NB4 (cell line): ENCODE data around the gene ANKS1B.

ENCODE experiments used
- MYC ChIP-seq: IDR thresholded peaks from 2 replicates; pipeline ENCODE4 v1.6.1; 2011; ENCODE audit warnings: low read depth, low read length
- POLR2A ChIP-seq: IDR thresholded peaks from 2 replicates; pipeline ENCODE4 v1.6.1; 2011; ENCODE audit warnings: mild to moderate bottlenecking; ENCODE audit not compliant: insufficient read length; ENCODE audit errors: extremely low read depth
- TF ChIP-seq, protein P1 (sequence below): IDR thresholded peaks from one replicate; pipeline ENCODE4 v1.5.1; 2012; ENCODE audit warnings: low read depth, low read length
- TF ChIP-seq, protein P2 (sequence below): IDR thresholded peaks from 2 replicates; pipeline ENCODE4 v1.6.1; 2011; ENCODE audit warnings: low read depth, low read length

DNA sequence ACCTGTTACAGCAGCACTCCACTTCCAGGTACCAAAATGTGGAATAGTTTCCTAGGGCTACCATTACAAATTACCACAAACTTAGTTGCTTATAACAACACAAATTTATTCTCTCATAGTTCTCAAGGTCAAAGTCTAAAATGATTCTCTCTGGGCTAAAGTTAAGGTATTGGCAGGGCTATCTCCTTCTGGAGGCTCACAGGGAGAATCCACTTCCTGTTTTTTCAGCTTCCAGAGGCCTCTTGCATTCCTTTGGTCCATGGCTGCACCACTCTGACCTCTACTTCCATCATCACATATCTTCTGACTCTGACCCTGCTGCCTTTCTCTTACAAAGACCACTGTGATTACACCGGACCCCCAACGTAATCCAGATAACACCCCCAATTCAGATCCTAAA is 340.1 kb downstream of the ANKS1B start:
- TF ChIP-seq, protein P1, sequence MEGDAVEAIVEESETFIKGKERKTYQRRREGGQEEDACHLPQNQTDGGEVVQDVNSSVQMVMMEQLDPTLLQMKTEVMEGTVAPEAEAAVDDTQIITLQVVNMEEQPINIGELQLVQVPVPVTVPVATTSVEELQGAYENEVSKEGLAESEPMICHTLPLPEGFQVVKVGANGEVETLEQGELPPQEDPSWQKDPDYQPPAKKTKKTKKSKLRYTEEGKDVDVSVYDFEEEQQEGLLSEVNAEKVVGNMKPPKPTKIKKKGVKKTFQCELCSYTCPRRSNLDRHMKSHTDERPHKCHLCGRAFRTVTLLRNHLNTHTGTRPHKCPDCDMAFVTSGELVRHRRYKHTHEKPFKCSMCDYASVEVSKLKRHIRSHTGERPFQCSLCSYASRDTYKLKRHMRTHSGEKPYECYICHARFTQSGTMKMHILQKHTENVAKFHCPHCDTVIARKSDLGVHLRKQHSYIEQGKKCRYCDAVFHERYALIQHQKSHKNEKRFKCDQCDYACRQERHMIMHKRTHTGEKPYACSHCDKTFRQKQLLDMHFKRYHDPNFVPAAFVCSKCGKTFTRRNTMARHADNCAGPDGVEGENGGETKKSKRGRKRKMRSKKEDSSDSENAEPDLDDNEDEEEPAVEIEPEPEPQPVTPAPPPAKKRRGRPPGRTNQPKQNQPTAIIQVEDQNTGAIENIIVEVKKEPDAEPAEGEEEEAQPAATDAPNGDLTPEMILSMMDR: no peak
- TF ChIP-seq POLR2A (no peak), MYC (no peak)
- TF ChIP-seq, protein P2, sequence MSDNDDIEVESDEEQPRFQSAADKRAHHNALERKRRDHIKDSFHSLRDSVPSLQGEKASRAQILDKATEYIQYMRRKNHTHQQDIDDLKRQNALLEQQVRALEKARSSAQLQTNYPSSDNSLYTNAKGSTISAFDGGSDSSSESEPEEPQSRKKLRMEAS: no peak
